ENCODE results near the gene ZDHHC13. TPM values are rescaled to one million over a fixed set of nuclear protein-coding genes. Genes with fewer than 3 reads are reported as not detected.

The ZDHHC13 gene
- total RNA-seq, 4 donors from 2014 or later = 19.5 to 26.9 (median 24.7) TPM

- WGBS, 2 donors = 95% methylated on average over 1 of the region's 1 CpG
- H3K27me3 ChIP-seq = no peaks in the 10 kb centered on the region
- no peaks in the 10 kb centered on the region for H3K4me1 ChIP-seq
- no peaks in the 10 kb centered on the region for H3K9me3 ChIP-seq
- H3K4me3 ChIP-seq (replicated peaks in 1 of 3) = no peak overlapping the region
- intact Hi-C loops (cut with DNase I) = no loop called here
- DNase-seq = no peak
- no peaks in the 10 kb centered on the region for H3K36me3 ChIP-seq
- H3K27ac ChIP-seq = no peak overlapping the region
- no peak for TF ChIP-seq POLR2A (IDR thresholded peaks at IDR 0.05)
- TF ChIP-seq, protein P1, sequence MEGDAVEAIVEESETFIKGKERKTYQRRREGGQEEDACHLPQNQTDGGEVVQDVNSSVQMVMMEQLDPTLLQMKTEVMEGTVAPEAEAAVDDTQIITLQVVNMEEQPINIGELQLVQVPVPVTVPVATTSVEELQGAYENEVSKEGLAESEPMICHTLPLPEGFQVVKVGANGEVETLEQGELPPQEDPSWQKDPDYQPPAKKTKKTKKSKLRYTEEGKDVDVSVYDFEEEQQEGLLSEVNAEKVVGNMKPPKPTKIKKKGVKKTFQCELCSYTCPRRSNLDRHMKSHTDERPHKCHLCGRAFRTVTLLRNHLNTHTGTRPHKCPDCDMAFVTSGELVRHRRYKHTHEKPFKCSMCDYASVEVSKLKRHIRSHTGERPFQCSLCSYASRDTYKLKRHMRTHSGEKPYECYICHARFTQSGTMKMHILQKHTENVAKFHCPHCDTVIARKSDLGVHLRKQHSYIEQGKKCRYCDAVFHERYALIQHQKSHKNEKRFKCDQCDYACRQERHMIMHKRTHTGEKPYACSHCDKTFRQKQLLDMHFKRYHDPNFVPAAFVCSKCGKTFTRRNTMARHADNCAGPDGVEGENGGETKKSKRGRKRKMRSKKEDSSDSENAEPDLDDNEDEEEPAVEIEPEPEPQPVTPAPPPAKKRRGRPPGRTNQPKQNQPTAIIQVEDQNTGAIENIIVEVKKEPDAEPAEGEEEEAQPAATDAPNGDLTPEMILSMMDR (IDR thresholded peaks at IDR 0.05) = no peak
Measured at GRCh38 chr11:19105011-19105410, 12.0 kb upstream of the ZDHHC13 start.

GRCh38 chr11:19107125-19107524, 9.8 kb upstream of the ZDHHC13 start:
- intact Hi-C loops (cut with DNase I) = no loop called here
- Histone ChIP-seq H3K27me3 (no peaks in the 10 kb centered on the region), H3K27ac (no peak overlapping the region), H3K4me1 (no peaks in the 10 kb centered on the region), H3K9me3 (no peaks in the 10 kb centered on the region), H3K4me3 (replicated peaks in 1 of 3) (no peak overlapping the region), H3K36me3 (no peaks in the 10 kb centered on the region)
- DNase-seq = no peak
- WGBS, 2 donors = 100% methylated on average over 1 of the region's 1 CpG
- TF ChIP-seq, protein P1 (IDR thresholded peaks at IDR 0.05) = no peak
- no peak for TF ChIP-seq POLR2A (IDR thresholded peaks at IDR 0.05)

DNA sequence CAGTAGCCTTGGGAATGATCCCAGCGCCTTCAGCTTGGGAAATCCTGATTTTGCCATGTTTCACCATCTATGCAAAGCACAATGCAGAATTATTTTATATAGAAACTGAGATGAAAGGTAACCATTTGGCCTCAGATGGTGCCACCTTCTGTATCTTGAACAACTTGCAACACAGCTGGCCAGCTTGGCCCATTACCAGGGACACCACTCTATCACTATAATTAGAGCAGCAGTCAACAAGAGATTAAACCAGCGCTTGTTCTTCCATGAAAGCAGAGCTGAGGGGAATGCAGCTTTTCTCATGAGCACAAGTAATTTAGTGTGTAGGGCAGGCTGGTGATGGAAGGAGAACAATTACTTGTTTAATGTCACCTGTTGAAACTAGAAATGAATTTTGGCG, 6.7 kb upstream of the ZDHHC13 start:
- peak; percentile 6 to 17 for DNase-seq
- Histone ChIP-seq H3K27ac (no peak overlapping the region), H3K27me3 (no peaks in the 10 kb centered on the region), H3K4me3 (replicated peaks in 1 of 3) (no peak overlapping the region), H3K36me3 (no peaks in the 10 kb centered on the region), H3K9me3 (no peaks in the 10 kb centered on the region), H3K4me1 (no peaks in the 10 kb centered on the region)
- intact Hi-C loops (cut with DNase I) = no loop called here
- TF ChIP-seq, protein P1 (IDR thresholded peaks at IDR 0.05) = no peak
- TF ChIP-seq POLR2A (IDR thresholded peaks at IDR 0.05) = no peak
- 92 to 96% methylated on average over 3 of the region's 3 CpGs for WGBS, 2 donors

- Histone ChIP-seq H3K9me3 (no peaks in the 10 kb centered on the region), H3K27me3 (no peaks in the 10 kb centered on the region), H3K4me1 (no peaks in the 10 kb centered on the region), H3K36me3 (no peaks in the 10 kb centered on the region), H3K4me3 (replicated peaks in 1 of 3) (no peak overlapping the region), H3K27ac (no peak overlapping the region)
- TF ChIP-seq POLR2A (IDR thresholded peaks at IDR 0.05) = no peak
- TF ChIP-seq, protein P1 (IDR thresholded peaks at IDR 0.05) = no peak
- DNase-seq = no peak
- intact Hi-C loops (cut with DNase I) = no loop called here
Measured at GRCh38 chr11:19111809-19112208, 5.2 kb upstream of the ZDHHC13 start.

DNA sequence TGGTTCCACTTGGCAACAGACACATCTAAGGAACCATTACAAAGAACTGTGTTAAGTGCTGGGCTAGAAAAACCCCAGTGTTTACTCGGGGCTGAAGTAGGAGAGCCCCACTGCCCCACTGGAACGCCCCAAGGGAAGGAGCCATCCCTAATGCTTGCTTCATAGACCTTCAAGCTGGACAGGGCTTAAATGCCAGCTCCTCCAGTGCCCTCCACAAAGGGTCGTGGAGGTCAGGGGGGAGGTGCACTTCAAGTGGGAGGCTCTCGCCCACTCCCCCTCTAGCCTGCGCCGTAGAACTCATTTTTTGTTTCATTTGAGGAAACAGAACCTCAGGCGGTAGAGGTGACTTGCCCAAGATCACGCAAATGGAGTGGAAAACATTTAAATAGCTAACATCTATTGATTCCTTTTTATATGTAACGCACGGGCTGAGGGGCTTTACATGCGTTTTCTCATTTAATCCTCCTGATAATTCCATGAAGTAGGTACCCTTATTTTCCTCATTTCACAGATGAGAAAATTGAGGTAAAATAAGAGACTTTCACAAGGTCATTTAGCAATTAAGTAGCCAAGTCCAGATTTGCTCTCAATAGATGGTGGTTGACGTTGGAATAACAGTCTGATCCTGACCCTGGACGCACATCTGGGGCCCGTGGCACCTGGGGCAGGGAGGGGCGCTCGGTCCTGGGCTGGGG, 545 bp upstream of the ZDHHC13 start:
- Histone ChIP-seq H3K9me3 (no peaks in the 10 kb centered on the region), H3K27ac (no peak overlapping the region), H3K36me3 (no peaks in the 10 kb centered on the region), H3K4me3 (replicated peaks in 1 of 3) (peak overlapping the region in 2 of 3 donors; percentile 49 to 88), H3K27me3 (no peaks in the 10 kb centered on the region), H3K4me1 (peaks cover 0 to 3% of the 10 kb centered on the region in 2 donors)
- 32 to 42% methylated on average over 13 to 16 of the region's 16 CpGs for WGBS, 2 donors
- TF ChIP-seq, protein P1 (IDR thresholded peaks at IDR 0.05) = no peak
- no peak for TF ChIP-seq POLR2A (IDR thresholded peaks at IDR 0.05)
- intact Hi-C loops (cut with DNase I) = no loop called here
- peak in 1 of 2 donors; percentile 3 for DNase-seq

Measured in thyroid gland (tissue), 4 donors.